Measurements from ENCODE around the gene PRSS38.

The PRSS38 gene

GRCh38 chr1:227786673-227787512 is 28.6 kb upstream of the PRSS38 start:
- TF ChIP-seq CTCF (conservative IDR thresholded peaks at IDR 0.05): no peak
- peak overlapping the region; percentile 44; the same call in 1 of the 2 replicates for H3K27ac ChIP-seq

GRCh38 chr1:227787513-227788270 is 27.8 kb upstream of the PRSS38 start:
- H3K27ac ChIP-seq: peak overlapping the region; percentile 44; the same call in 1 of the 2 replicates
- TF ChIP-seq CTCF (conservative IDR thresholded peaks at IDR 0.05): no peak

- no peak overlapping the region for H3K27ac ChIP-seq
- TF ChIP-seq CTCF (conservative IDR thresholded peaks at IDR 0.05): no peak
Measured at GRCh38 chr1:227788271-227789083, 27.0 kb upstream of the PRSS38 start.

GRCh38 chr1:227789084-227790033 is 26.1 kb upstream of the PRSS38 start:
- TF ChIP-seq CTCF (conservative IDR thresholded peaks at IDR 0.05): no peak
- no peak overlapping the region for H3K27ac ChIP-seq

- TF ChIP-seq CTCF (conservative IDR thresholded peaks at IDR 0.05): no peak
Measured at GRCh38 chr1:227790034-227790400, 25.5 kb upstream of the PRSS38 start.

GRCh38 chr1:227790868-227791267 is 24.6 kb upstream of the PRSS38 start:
- H3K27ac ChIP-seq: no peak overlapping the region
- TF ChIP-seq CTCF (conservative IDR thresholded peaks at IDR 0.05): no peak

More at GRCh38 chr1:227790034-227790400, 25.5 kb upstream of the PRSS38 start:
- no peak overlapping the region for H3K27ac ChIP-seq

All from VCaP (cell line).